HG02798 (cell line): ENCODE measurements around the gene BABAM2.

Source experiments
- ATAC-seq: cut with Tn5 transposase; IDR thresholded peaks from one replicate; pipeline ENCODE4 v1.9.1; 2021; ENCODE audit warnings: mild to moderate bottlenecking; ENCODE audit not compliant: unreplicated experiment, poor library complexity

The BABAM2 gene

GRCh38 chr2:28263690-28264089 lies 373.2 kb downstream of the BABAM2 start:
- no peak for ATAC-seq

GRCh38 chr2:28267282-28267681 lies 376.8 kb downstream of the BABAM2 start:
- ATAC-seq = no peak

DNA sequence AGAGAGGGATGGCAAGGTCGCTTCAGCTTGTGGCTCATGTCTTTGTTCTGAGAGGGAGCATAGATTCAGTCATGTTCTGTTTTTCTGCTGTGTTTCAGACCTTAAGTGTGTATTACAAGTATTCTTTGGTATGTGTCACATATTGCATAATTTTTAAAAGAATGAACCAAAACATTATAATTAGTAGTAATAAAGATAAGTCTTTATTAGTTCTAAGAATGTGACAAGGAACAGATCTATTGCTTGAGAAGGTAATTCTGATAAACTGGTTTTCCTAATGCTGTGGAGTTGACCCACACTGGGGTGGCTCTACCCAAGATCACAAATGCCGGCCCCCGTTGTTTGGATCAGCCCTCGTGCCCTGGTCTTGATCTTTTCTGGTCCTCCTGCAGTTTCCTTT lies 377.9 kb downstream of the BABAM2 start:
- ATAC-seq = no peak

- ATAC-seq = no peak
Measured at GRCh38 chr2:28269019-28269784, 378.7 kb downstream of the BABAM2 start.

- no peak for ATAC-seq
Measured at GRCh38 chr2:28270456-28271152, 380.1 kb downstream of the BABAM2 start.

DNA sequence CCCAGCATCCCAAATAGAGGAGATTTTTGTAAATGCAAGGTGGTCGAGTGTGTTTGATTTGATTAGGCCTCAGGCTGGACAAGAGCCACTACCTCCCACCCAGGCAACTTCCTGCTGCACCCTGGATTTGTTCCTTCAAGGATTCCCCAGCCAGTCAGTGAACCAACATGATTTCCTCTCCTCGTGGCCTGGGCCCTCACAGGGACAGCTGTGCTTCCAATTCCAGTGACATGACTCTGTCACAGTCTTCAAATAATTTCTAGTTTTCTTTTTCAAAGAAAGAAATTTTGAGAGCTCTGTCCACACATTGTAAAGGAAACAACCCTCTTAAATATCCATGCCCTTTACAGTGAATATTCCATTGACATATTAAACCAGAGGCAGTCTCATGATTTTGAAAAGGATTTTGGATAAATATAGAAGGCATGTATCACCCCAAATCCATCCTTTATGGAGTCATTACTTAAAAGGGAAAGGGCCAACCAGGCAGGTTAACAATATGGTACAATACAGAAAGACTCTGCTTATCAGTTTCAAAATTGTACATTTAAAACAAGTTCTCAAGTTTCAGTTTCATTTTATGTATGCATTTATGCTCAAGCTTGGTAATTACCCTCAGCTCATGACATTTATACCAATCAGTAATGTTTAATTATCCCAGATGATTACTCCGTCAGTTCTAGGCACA lies 380.8 kb downstream of the BABAM2 start:
- no peak for ATAC-seq

DNA sequence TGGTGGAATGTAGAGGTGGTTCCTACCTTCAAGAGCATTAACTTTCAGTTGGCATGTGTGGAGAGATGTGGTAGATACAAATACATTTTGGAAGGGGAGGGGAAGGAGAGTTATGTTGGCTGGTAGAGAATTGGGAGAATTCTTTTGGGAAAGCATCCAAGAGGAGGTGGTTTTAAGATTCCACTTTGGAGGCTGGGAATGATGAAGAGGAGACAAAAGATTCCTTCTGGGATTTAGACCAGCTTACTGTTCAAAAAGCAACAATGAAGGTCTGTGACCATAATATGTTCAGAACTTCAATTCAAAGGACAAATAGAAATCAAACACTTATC lies 381.4 kb downstream of the BABAM2 start:
- no peak for ATAC-seq

DNA sequence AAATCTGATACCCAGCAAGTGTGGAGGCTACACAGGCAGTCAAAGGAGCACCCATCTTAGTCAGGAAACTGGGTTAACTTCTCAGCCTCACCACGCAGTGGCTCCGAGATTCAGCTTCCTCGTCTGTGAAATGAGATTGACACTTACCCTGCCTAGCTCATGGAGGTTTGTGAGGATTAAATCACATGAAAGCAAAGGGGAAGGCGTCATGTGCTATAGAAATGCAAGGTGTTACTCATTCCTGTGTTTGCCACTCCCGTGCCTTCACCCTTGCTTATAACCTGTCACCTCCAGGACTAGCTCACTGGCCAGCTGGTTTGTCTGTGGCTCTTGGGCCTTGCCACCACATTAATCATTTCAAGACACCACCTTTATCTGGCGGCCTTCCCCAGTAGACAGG lies 383.2 kb downstream of the BABAM2 start:
- ATAC-seq = no peak

GRCh38 chr2:28274911-28275685 lies 384.6 kb downstream of the BABAM2 start:
- ATAC-seq = no peak

DNA sequence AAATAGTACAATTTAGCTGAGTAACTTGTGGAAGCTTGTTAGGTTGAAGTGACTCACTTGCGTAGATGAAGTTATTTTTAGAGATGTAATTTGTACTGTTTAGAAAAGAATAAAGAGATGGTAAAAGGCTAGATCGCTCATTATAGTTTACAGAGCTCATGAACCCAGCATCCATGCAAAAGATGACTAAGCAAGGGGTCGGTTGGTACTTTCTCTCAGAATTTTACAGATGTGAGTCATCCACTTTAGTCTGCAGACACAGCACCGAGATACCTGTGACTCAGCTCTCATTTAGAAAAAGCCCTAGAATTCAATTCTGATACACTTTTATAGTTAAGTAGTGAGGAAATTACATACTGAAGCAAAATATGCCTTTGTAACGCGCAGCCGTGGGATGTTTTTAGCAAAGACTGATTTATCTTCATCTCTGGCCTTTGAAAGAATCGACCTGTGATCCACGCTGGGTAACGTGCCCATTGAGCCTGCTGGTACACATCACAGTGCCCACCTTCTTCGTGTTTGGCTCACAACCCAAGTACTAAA lies 385.6 kb downstream of the BABAM2 start:
- ATAC-seq = peak; percentile 50

- ATAC-seq = no peak
Measured at GRCh38 chr2:28276807-28277206, 386.3 kb downstream of the BABAM2 start.

DNA sequence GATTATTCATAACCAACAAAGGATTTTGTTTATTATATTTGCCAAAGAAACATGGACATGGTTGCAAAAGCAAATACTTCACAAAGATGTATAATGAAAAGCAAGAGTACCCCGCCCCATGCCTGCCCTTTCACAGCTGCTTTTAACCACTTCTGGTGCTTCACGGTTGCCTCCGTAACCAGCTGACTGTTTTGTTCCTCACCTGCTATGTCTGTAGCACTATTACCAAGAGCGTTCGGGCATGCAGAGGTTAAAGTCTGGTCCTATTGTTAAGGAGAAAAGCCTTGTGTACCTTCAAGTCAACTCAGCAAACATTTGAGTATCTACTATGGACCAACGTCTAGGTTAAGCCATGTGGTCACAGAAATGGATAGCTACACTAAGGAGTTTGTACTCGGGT lies 386.9 kb downstream of the BABAM2 start:
- ATAC-seq = no peak

GRCh38 chr2:28279371-28279770 lies 388.8 kb downstream of the BABAM2 start:
- no peak for ATAC-seq

DNA sequence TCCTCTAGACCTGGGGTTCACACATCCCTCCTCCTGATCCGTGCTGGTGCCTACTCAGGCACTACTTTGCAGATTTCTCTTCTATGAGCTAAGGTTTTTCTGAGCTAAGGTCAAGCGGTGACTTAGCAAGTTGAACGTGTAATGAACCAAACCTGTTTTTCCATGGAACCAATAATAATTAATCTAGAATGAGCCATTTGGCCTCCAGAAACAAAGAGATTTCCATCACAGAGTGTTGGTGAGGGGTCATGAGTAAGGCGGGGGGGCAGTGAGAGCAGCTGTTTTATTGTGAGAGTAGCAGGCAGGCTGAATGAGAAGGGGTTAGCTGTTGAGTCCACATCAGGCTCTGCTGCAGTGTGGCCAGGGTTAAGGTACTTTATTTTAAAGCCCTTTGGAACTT lies 390.1 kb downstream of the BABAM2 start:
- no peak for ATAC-seq

DNA sequence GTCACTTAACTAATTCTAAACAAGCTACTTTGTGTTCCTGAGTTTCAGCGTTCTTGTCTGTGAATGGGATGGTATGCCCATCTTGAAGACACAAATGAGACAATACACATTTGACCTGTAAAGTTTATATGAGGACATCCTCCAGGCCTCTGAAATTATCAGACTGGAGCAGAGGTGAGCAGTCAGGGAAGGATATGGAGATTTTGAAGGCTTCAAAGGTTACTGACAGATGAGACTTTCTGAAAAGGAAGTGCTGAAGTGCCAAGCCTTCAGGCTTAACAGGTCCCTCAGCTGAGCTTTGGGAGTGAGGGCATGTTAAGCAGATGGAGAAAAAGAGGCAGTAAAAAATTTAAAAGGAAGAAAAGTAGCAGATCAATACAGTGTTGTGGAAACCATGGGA lies 391.2 kb downstream of the BABAM2 start:
- ATAC-seq = no peak

DNA sequence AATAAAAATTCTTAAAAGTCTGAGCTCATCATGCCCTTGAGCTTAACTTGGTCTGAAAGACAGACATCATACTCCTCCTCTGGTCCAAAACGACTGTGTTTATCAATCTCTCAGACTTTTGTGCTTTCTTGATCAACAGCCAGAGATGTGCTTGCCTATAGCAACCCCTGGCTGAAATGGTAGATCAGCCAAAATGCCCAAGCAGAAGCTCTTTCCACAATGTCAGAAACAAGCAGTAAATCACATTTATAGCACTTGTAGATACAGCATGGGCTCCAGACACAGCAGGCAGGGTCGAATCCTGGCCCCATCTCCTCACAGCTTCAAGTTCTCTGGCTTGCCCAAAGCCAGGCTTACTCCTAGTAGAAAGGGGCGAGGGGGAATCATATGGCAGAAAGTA lies 391.7 kb downstream of the BABAM2 start:
- ATAC-seq = no peak

- ATAC-seq = no peak
Measured at GRCh38 chr2:28282861-28283646, 392.5 kb downstream of the BABAM2 start.

- no peak for ATAC-seq
Measured at GRCh38 chr2:28283861-28284260, 393.3 kb downstream of the BABAM2 start.

- ATAC-seq = no peak
Measured at GRCh38 chr2:28286678-28287077, 396.1 kb downstream of the BABAM2 start.
